T47D (cell line): Measurements from ENCODE around the gene IDS.
"Not testable (repeated sequence)": the region's sequence is repeated elsewhere in the genome, so short reads cannot be mapped to it uniquely, and the experiment has no call there.

ENCODE experiments used
- DNase-seq, 2 experiments: peaks; one replicate each; pipeline versions ENCODE4 v3.0.0 to v3.0.0-alpha.2; 2011 to 2012; ENCODE audit warnings: low read depth in 1 of 2, low spot score in 1 of 2
- JUND ChIP-seq: IDR thresholded peaks from 2 replicates; pipeline ENCODE4 v1.6.1; 2012; ENCODE audit warnings: low read depth
- in situ Hi-C: cut with HindIII; loops from 2 replicates; pipeline ENCODE4 v1.10.0; 2016; ENCODE audit warnings: low sequenced_read_pairs, low pct_unique_long_range_greater_than_20kb

IDS gene

GRCh38 chrX:149504915-149505651 lies at the start of gene IDS:
IDS (minus strand) TSS chrX:149505306; CDS start chrX:149505137, 169 bp downstream.
- peak; percentile 56 to 84 for DNase-seq
- in situ Hi-C loops: no loop called here
- TF ChIP-seq JUND: no peak

GRCh38 chrX:149551939-149552248 lies 46.8 kb upstream of the IDS start:
- in situ Hi-C loops, DNase-seq: not testable (repeated sequence)

- in situ Hi-C loops, DNase-seq: not testable (repeated sequence)
Observed at GRCh38 chrX:149551245-149551938, 46.3 kb upstream of the IDS start.

GRCh38 chrX:149550454-149550853 lies 45.3 kb upstream of the IDS start:
- in situ Hi-C loops: not testable (repeated sequence)

GRCh38 chrX:149549701-149550100 lies 44.6 kb upstream of the IDS start, which contains the start of gene HSFX3:
HSFX3 (minus strand) TSS chrX:149549924; CDS start chrX:149549852, 72 bp downstream.
- DNase-seq, in situ Hi-C loops: not testable (repeated sequence)

More at GRCh38 chrX:149550454-149550853, 45.3 kb upstream of the IDS start:
- not testable (repeated sequence) for DNase-seq

- in situ Hi-C loops, DNase-seq: not testable (repeated sequence)
Observed at GRCh38 chrX:149547782-149548181, 42.7 kb upstream of the IDS start.

GRCh38 chrX:149546962-149547361 lies 41.9 kb upstream of the IDS start:
- in situ Hi-C loops, DNase-seq: not testable (repeated sequence)

- in situ Hi-C loops: not testable (repeated sequence)
- DNase-seq: peak in 1 of 2 experiments; percentile 33
Observed at GRCh38 chrX:149545545-149546543, 40.7 kb upstream of the IDS start.

GRCh38 chrX:149541521-149542047 lies 36.5 kb upstream of the IDS start:
- no peak for DNase-seq
- in situ Hi-C loops: no loop called here
- no peak for TF ChIP-seq JUND

- DNase-seq: peak; percentile 11 to 96
- in situ Hi-C loops: no loop called here
- TF ChIP-seq JUND: no peak
Observed at GRCh38 chrX:149540621-149541520, 35.8 kb upstream of the IDS start, which contains the start of gene EOLA1. EOLA1 (plus strand) TSS chrX:149541012; CDS start chrX:149545631, 4,619 bp downstream.

- TF ChIP-seq JUND: no peak
- in situ Hi-C loops: no loop called here
- peak; percentile 11 to 87 for DNase-seq
Observed at GRCh38 chrX:149540131-149540620, 35.1 kb upstream of the IDS start.
